SIG-M5 (cell line): ENCODE measurements around the gene SPINK7.

ENCODE experiments used
- DNase-seq: peaks from one replicate; lab custom pipeline; 2025; lab: John Stamatoyannopoulos, UW

The SPINK7 gene

DNA sequence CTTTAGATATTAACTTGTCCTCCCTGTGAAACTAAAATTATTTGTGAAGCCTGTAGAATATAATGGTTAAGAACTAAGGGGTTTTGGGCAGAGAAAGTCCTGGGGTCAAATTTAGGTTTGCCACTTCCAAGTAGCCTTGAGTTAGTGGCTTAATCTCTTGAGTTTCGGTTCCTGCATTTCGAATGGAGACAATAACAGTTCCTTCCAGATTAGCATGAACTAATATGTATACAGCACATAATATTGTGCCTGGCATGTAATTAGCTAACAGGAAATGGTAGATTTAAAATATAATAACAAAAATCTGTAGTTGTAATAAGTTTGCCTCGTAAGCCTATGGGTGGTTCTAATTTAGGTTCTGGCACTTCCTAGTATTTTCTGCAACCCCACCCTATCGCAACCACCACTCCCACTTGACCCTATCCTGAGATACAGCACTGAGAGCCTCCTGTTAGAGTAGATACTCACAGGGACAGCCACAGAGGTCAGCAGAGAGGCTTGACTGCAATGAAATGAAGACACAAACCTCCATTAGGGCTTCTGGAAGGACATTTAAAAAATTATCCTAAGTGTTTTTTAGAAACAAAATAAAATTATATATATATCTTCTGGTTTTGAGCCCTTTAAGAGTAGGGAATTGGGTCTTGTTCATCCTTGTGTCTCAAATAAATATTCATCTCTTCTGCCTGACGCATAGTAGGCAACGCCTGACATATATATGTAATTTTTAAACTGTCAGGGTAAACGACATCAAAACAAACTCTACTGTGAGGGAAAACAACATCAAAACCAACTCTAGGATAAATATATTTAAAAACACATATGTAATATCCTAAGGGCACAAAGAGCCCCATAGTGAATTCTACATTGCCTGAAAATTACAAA is 31.6 kb downstream of the SPINK7 start:
- no peak for DNase-seq

DNA sequence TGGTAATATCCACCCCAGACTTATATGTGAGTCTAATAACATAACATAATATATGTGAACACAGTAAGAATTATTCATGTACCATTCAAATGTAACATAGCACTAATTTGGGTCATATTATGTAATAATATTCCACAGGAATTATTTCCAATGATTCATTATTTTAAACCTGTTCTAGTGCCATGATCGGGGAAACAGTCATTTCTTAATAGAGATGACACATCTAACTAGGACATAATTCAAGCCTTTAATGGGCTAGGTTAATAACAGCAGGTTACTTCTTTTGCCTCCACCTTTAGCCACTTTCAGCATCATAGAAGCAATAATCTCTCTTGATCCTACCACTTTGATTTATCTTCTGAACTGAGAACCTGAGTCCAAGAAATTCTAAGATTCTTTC is 35.5 kb downstream of the SPINK7 start:
- no peak for DNase-seq

DNA sequence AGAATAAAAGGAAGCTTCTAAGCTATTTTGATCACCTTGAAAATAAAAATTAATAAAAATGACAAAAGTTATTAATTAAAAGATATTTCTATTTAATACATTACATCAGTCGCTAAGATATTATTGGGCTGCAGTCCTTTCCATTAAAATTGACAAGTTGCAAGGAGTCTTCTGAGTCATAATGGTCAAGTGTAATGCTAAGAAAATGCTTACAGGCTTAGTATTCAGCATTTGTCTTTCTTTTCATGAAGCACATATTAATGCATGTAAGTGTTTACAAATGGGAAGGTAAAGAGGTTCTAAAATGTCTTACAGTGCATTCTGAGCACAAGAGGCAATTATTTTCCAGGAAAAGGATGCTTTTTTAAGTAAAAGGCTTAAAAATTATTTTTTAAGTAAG is 40.5 kb downstream of the SPINK7 start:
- no peak for DNase-seq

DNA sequence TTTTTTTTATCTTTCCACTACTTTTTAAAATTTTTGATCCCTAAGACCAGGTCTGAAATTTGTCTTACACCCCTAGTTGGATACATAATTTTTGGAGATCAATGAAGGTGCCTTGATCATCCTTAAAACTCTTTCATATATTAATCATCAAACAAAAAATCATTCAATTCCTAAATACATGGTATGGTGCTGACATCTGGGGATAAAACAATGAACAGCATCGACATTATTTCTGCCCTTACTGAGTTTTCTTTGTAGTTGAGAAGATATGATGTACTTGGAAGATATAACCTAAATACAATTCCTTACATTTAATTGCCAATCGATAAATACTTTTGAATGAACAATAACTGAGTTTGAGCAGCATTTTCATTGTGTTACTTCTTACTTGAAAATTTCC is 41.4 kb downstream of the SPINK7 start:
- DNase-seq, result no peak

DNA sequence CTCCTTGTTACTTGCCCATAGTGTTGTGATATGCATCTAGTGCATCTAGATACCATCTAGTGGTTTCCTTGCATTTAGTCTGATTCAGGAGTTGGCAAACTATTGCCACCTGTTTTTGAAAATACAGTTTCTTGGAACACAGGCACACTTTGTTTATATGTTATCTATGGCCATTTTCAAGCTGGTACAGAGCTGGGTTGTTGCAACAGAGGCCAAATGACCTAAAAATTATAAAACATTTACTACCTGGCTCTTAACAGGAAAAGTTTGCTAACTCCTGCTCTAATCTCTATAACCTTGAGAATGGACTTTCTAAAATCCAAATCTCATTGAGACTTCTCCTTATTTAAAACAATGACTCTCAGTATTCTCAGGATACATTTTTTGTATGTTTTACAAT is 52.1 kb downstream of the SPINK7 start:
- DNase-seq, result no peak
